Naive thymus-derived CD8-positive, alpha-beta T cell (primary cell): ENCODE data around the gene TEAD1. TPM values are rescaled to one million over a fixed set of nuclear protein-coding genes. Genes with fewer than 3 reads are reported as not detected.

ENCODE experiments used
- ATAC-seq, 2 donors: fragments of 150-1000 bp; cut with Tn5 transposase in 1 of 2; sonication (Bioruptor Pico), chemical (Tn5 transposase) in 1 of 2; 1 replicate in 1 of 2; 2 replicates in 1 of 2; pipeline ENCODE4 v1.10.0; 2021; ENCODE audit warnings: mild to moderate bottlenecking in 2 of 2, moderate library complexity in 2 of 2
- POLR2A ChIA-PET: fragments of 350-600 bp; sonication (Branson Sonifier 250); formaldehyde crosslinking; loops from one replicate; lab custom pipeline; 2021; ENCODE audit warnings: antibody characterized with exemption; lab: Charles Lee
- DNase-seq, 10 donors: peaks; one replicate each; pipeline versions ENCODE4 v3.0.0 to v3.0.0-alpha.2; 2020 to 2022
- H3K27ac Mint-ChIP-seq, 10 donors: one replicate each; pipeline ENCODE4 v1.8.0; 2020 to 2022; ENCODE audit warnings: mild to moderate bottlenecking in 10 of 10, mixed read lengths in 10 of 10, moderate library complexity in 4 of 10, inconsistent platforms in 1 of 10
- H3K27me3 Mint-ChIP-seq, 5 donors: one replicate each; pipeline ENCODE4 v1.8.0; 2021 to 2022; ENCODE audit warnings: mixed read lengths in 5 of 5
- H3K36me3 Mint-ChIP-seq, 3 donors: one replicate each; pipeline ENCODE4 v1.8.0; 2020 to 2022; ENCODE audit warnings: mixed read lengths in 3 of 3, mild to moderate bottlenecking in 2 of 3, inconsistent platforms in 1 of 3
- H3K4me1 Mint-ChIP-seq, 4 donors: one replicate each; pipeline ENCODE4 v1.8.0; 2021 to 2022; ENCODE audit warnings: mixed read lengths in 4 of 4
- H3K4me3 Mint-ChIP-seq, 10 donors: one replicate each; pipeline ENCODE4 v1.8.0; 2020 to 2022; ENCODE audit warnings: mild to moderate bottlenecking in 10 of 10, mixed read lengths in 10 of 10, moderate library complexity in 6 of 10, inconsistent platforms in 1 of 10
- H3K9me3 Mint-ChIP-seq, 9 donors: one replicate each; pipeline ENCODE4 v1.8.0; 2020 to 2022; ENCODE audit warnings: mixed read lengths in 9 of 9, mild to moderate bottlenecking in 3 of 9, inconsistent platforms in 1 of 9, moderate library complexity in 1 of 9
- polyA plus RNA-seq, 3 donors: library from polyadenylated mRNA; unstranded; fragments of 300-500 nt; fragmentation: Illumina TruSeq; gene quantifications; one replicate each; pipeline ENCODE4 v1.2.3, GENCODE V29; 2021
- total RNA-seq, 8 experiments: library from RNA in 2 of 8; stranded (reverse) in 2 of 8; gene quantifications; one replicate each; pipeline ENCODE4 v1.2.3 and lab custom pipeline; 2021 to 2026

Gene TEAD1
- total and polyA plus RNA-seq, 5 experiments from 2014 or later: not detected

- Mint-ChIP-seq H3K27ac (no peak overlapping the region), H3K4me1 (no peaks in the 10 kb centered on the region), H3K27me3 (peaks cover 8 to 38% (median 13%) of the 10 kb centered on the region in 5 donors), H3K4me3 (no peak overlapping the region), H3K36me3 (no peaks in the 10 kb centered on the region), H3K9me3 (no peaks in the 10 kb centered on the region)
- DNase-seq (no peak), ATAC-seq (no peak)
- POLR2A ChIA-PET: no interaction called here
These were observed 110.8 kb downstream of the TEAD1 start for GRCh38 chr11:12784987-12785386.

DNA sequence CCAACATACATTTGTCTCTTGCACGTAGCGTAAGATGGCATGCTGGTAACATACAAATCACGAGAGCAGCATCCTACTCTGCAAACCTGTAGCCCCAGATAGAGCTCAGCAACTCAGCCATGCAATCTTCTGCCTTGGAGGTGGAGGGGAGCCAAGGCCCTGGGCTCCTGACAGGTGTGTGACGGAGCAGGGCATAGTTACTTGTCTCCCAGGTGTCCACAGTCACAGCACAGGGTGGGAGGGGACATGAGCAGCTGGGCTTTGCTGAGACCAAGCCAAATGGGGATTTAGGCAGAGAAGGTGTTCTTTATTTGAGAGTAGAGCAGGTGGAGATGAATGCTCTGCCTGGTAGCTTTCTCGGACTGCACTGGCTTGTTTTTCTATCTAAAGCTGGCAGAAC, 111.7 kb downstream of the TEAD1 start:
- Mint-ChIP-seq H3K36me3 (no peaks in the 10 kb centered on the region), H3K9me3 (no peaks in the 10 kb centered on the region), H3K4me1 (no peaks in the 10 kb centered on the region), H3K27me3 (peaks cover 8 to 42% (median 13%) of the 10 kb centered on the region in 5 donors), H3K4me3 (no peak overlapping the region), H3K27ac (no peak overlapping the region)
- POLR2A ChIA-PET: no interaction called here
- DNase-seq (no peak), ATAC-seq (no peak)

GRCh38 chr11:12786450-12786849, 112.2 kb downstream of the TEAD1 start:
- Mint-ChIP-seq H3K4me3 (no peak overlapping the region), H3K27me3 (peaks cover 10 to 47% (median 13%) of the 10 kb centered on the region in 5 donors), H3K27ac (no peak overlapping the region), H3K9me3 (no peaks in the 10 kb centered on the region), H3K4me1 (no peaks in the 10 kb centered on the region), H3K36me3 (no peaks in the 10 kb centered on the region)
- no peak for ATAC-seq
- POLR2A ChIA-PET: no interaction called here
- DNase-seq: no peak

GRCh38 chr11:12786891-12787290, 112.7 kb downstream of the TEAD1 start:
- ATAC-seq: no peak
- H3K4me3 Mint-ChIP-seq: no peak overlapping the region
- H3K27me3 Mint-ChIP-seq: peaks cover 11 to 51% (median 13%) of the 10 kb centered on the region in 5 donors
- no peaks in the 10 kb centered on the region for H3K9me3 Mint-ChIP-seq
- no peak for DNase-seq
- no peaks in the 10 kb centered on the region for H3K4me1 Mint-ChIP-seq
- no peak overlapping the region for H3K27ac Mint-ChIP-seq
- no peaks in the 10 kb centered on the region for H3K36me3 Mint-ChIP-seq
- POLR2A ChIA-PET: no interaction called here

DNA sequence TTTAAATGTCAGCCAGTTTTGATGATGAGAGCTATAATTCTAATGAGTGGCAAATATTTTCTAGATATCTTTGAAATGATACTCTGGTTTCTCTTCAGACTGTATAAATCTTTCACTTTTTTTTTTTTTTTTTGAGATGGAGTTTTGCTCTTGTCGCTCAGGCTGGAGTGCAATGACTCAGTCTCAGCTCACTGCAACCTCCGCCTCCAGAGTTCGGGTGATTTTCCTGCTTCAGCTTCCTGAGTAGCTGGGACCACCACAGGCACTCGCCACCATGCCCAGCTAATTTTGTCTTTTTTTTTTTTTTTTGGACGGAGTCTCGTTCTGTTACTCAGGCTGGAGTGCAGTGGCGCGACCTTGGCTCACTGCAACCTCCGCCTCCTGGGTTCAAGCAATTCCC, 113.6 kb downstream of the TEAD1 start:
- H3K27ac Mint-ChIP-seq: no peak overlapping the region
- POLR2A ChIA-PET: no interaction called here
- no peaks in the 10 kb centered on the region for H3K9me3 Mint-ChIP-seq
- H3K4me1 Mint-ChIP-seq: no peaks in the 10 kb centered on the region
- no peaks in the 10 kb centered on the region for H3K36me3 Mint-ChIP-seq
- no peak for DNase-seq
- H3K27me3 Mint-ChIP-seq: peaks cover 7 to 42% (median 13%) of the 10 kb centered on the region in 5 donors
- no peak for ATAC-seq
- no peak overlapping the region for H3K4me3 Mint-ChIP-seq

GRCh38 chr11:12789054-12789453, 114.8 kb downstream of the TEAD1 start:
- no peak for ATAC-seq
- POLR2A ChIA-PET: no interaction called here
- no peak for DNase-seq
- Mint-ChIP-seq H3K27me3 (peaks cover 5 to 30% (median 8%) of the 10 kb centered on the region in 5 donors), H3K9me3 (no peaks in the 10 kb centered on the region), H3K4me3 (no peak overlapping the region), H3K36me3 (no peaks in the 10 kb centered on the region), H3K27ac (no peak overlapping the region), H3K4me1 (no peaks in the 10 kb centered on the region)

- ATAC-seq (no peak), DNase-seq (no peak)
- no peaks in the 10 kb centered on the region for H3K4me1 Mint-ChIP-seq
- H3K9me3 Mint-ChIP-seq: no peaks in the 10 kb centered on the region
- POLR2A ChIA-PET: no interaction called here
- peaks cover 4 to 25% (median 8%) of the 10 kb centered on the region in 5 donors for H3K27me3 Mint-ChIP-seq
- H3K4me3 Mint-ChIP-seq: no peak overlapping the region
- peak overlapping the region in 1 of 10 donors; percentile 5 for H3K27ac Mint-ChIP-seq
- H3K36me3 Mint-ChIP-seq: no peaks in the 10 kb centered on the region
These were observed 115.5 kb downstream of the TEAD1 start for GRCh38 chr11:12789596-12790215.

DNA sequence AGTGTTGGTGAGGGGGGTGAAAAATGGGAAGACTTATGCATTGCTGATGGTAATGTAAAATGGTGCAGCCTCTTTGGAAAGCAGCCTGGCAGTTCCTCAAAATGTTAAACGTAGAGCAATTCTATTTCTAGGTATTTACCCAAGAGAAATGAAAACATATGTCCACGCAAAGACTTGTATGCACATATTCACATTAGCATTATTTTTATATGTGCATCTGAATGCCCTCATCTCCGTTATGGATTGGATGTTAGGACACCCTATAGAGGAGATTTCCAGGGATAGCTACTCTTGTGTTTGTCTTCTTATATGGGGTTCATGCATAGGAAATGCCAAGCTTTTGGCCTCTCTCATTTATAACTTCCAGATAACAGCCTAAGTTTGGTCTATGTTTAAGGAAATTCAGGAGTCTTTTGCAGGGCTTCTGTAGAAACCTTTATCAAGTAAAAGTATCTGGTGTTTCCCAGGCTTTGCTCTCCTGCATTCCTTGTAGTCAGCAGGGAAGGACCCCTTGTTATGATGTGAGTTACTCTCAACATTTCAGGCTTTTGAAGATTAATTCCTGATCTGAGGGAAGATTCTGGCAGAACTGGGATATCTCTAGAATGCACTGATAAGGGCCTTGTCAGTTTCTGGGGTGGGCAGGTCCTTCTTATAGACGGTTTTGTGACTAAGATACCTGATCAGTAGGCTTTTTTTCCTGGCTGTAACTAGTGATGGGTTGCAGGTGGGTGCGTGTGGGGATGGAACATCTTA, 116.8 kb downstream of the TEAD1 start:
- Mint-ChIP-seq H3K27me3 (peaks cover 4 to 25% (median 8%) of the 10 kb centered on the region in 5 donors), H3K4me3 (no peak overlapping the region)

DNA sequence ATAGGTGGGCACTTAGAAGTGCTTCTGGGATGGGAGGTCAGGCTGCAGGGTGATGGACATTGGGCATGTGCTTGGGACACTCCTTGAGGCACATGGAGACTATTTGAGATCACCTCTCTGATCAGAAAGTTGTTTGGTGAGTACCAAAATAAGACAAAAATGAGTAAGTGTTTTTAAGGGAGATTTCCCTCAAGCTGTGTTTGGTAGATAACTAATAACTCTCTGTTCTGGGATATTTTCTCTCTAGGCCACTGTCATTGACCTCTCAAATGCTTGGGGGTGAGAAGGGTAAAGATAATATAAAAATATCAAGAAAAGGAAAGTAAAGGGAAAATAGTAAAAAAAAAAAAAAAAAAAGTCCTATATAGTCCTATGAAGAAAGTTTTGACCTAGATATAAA, 117.8 kb downstream of the TEAD1 start:
- Mint-ChIP-seq H3K4me3 (no peak overlapping the region), H3K9me3 (no peaks in the 10 kb centered on the region), H3K27ac (no peak overlapping the region), H3K27me3 (peaks cover 3 to 15% (median 4%) of the 10 kb centered on the region in 5 donors), H3K4me1 (no peaks in the 10 kb centered on the region), H3K36me3 (no peaks in the 10 kb centered on the region)
- ATAC-seq: no peak
- DNase-seq: no peak
- POLR2A ChIA-PET: no interaction called here

More for the DNA sequence above, 116.8 kb downstream of the TEAD1 start:
- no peak overlapping the region for H3K27ac Mint-ChIP-seq
- no peak for ATAC-seq
- no peaks in the 10 kb centered on the region for H3K36me3 Mint-ChIP-seq
- H3K4me1 Mint-ChIP-seq: no peaks in the 10 kb centered on the region
- H3K9me3 Mint-ChIP-seq: no peaks in the 10 kb centered on the region
- DNase-seq: no peak
- POLR2A ChIA-PET: no interaction called here

DNA sequence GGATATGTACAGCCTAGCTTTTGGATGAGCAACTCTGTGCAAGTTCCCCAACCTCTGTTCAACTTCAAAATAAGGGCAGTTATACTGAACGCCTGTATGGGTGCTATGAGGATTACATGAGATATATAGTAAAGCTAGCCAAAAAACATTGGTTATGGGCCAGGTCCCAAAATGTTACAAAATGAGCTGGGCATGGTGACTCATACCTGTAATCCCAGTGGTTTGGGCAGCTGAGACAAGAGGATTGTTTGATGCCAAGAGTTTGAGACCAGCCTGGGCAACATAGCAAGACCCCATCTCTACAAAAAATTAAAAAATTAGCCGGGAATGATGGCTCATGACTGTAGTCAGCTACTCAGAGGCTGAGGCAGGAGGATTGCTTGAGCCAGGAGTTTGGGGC, 118.4 kb downstream of the TEAD1 start:
- no peak overlapping the region for H3K27ac Mint-ChIP-seq
- H3K4me3 Mint-ChIP-seq: no peak overlapping the region
- no peaks in the 10 kb centered on the region for H3K4me1 Mint-ChIP-seq
- peaks cover 4 to 20% (median 6%) of the 10 kb centered on the region in 5 donors for H3K27me3 Mint-ChIP-seq
- no peaks in the 10 kb centered on the region for H3K36me3 Mint-ChIP-seq
- DNase-seq: no peak
- H3K9me3 Mint-ChIP-seq: no peaks in the 10 kb centered on the region
- ATAC-seq: no peak
- POLR2A ChIA-PET: no interaction called here

- Mint-ChIP-seq H3K36me3 (no peaks in the 10 kb centered on the region), H3K9me3 (no peaks in the 10 kb centered on the region), H3K27me3 (peaks cover 5 to 24% (median 10%) of the 10 kb centered on the region in 5 donors), H3K4me3 (no peak overlapping the region), H3K27ac (no peak overlapping the region), H3K4me1 (no peaks in the 10 kb centered on the region)
- POLR2A ChIA-PET: no interaction called here
- DNase-seq (no peak), ATAC-seq (no peak)
These were observed 118.8 kb downstream of the TEAD1 start for GRCh38 chr11:12793065-12793464.

DNA sequence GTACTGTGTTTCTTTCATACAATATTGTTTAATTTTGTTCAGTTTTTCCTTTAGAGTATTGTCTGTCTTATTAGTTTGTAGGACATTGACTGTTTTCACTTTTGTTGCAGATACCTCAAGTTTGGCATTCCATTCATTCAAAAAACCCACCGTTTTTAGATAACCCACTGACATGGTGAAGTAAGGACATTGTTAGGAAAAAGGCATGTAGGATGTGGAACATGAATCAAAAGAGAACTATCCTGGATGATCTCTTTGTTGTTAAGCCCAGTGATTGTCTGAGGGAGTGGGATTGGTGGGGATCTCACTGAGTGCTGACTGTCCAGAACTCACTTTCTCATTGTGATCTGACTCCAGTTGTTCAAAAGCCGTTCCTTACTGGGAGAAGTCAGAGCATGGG, 119.3 kb downstream of the TEAD1 start:
- POLR2A ChIA-PET: no interaction called here
- Mint-ChIP-seq H3K36me3 (no peaks in the 10 kb centered on the region), H3K27ac (no peak overlapping the region), H3K27me3 (peaks cover 7 to 29% (median 14%) of the 10 kb centered on the region in 5 donors), H3K9me3 (no peaks in the 10 kb centered on the region), H3K4me3 (no peak overlapping the region), H3K4me1 (no peaks in the 10 kb centered on the region)
- DNase-seq (no peak), ATAC-seq (no peak)

GRCh38 chr11:12794576-12795230, 120.5 kb downstream of the TEAD1 start:
- no peak for ATAC-seq
- no peaks in the 10 kb centered on the region for H3K36me3 Mint-ChIP-seq
- peaks cover 10 to 41% (median 15%) of the 10 kb centered on the region in 5 donors for H3K27me3 Mint-ChIP-seq
- H3K4me1 Mint-ChIP-seq: no peaks in the 10 kb centered on the region
- no peak overlapping the region for H3K27ac Mint-ChIP-seq
- no peak for DNase-seq
- H3K4me3 Mint-ChIP-seq: no peak overlapping the region
- H3K9me3 Mint-ChIP-seq: no peaks in the 10 kb centered on the region
- POLR2A ChIA-PET: no interaction called here
